Thyroid gland (tissue), 4 donors: ENCODE measurements around the gene SLC6A1.

Source experiments
- POLR2A ChIP-seq, 2 donors: fragments of 450-650 bp; IDR thresholded peaks; one replicate each; pipeline ENCODE4 v1.6.1; 2017; ENCODE audit warnings: antibody characterized with exemption in 2 of 2, mild to moderate bottlenecking in 2 of 2, moderate library complexity in 1 of 2
- TF ChIP-seq, protein P1 (sequence below), 6 experiments: fragments of 200-600 bp in 3 of 6; fragments of 450-650 bp in 3 of 6; sonication (generic) in 3 of 6; IDR thresholded peaks; one replicate each; pipeline ENCODE4 v1.5.1; 2016 to 2019; ENCODE audit warnings: antibody characterized with exemption in 6 of 6, mild to moderate bottlenecking in 2 of 6, inconsistent platforms in 1 of 6, moderate library complexity in 1 of 6

DNA sequence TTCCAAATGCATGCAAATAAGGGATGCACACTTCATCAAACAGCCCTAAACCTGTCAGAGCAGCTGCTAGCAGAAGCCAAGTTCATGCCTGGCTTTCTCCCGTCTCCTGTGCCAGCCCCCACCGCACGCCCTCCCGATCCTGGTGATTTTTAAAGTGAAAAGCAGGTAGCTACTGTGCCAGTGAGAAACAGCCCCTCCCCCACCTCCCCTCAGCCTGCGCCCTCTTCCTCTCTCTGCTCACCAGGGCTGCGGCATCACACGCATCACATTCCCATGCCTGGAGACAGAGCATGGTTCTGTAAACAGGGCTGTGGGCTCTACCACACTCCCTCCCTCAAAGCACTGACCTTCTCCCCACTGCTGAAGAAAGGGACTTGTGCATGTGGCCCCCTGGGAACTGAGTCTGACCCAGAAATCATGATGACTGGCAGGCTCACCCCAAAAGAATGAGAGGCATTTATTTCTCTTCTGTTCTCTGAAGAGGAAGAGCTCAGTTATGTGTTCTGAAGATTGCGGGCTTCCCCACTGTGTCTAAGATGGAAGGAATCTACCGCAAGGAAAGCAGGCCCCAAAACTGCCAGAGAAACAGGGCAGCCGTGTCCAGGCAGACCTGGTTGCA, 14.5 kb upstream of the SLC6A1 start:
- TF ChIP-seq, protein P1, sequence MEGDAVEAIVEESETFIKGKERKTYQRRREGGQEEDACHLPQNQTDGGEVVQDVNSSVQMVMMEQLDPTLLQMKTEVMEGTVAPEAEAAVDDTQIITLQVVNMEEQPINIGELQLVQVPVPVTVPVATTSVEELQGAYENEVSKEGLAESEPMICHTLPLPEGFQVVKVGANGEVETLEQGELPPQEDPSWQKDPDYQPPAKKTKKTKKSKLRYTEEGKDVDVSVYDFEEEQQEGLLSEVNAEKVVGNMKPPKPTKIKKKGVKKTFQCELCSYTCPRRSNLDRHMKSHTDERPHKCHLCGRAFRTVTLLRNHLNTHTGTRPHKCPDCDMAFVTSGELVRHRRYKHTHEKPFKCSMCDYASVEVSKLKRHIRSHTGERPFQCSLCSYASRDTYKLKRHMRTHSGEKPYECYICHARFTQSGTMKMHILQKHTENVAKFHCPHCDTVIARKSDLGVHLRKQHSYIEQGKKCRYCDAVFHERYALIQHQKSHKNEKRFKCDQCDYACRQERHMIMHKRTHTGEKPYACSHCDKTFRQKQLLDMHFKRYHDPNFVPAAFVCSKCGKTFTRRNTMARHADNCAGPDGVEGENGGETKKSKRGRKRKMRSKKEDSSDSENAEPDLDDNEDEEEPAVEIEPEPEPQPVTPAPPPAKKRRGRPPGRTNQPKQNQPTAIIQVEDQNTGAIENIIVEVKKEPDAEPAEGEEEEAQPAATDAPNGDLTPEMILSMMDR (IDR thresholded peaks at IDR 0.05), result no peak
- TF ChIP-seq POLR2A (IDR thresholded peaks at IDR 0.05), result no peak
